GM12878 (cell line): Measurements from ENCODE around the gene RPS6KA2. TPM values are rescaled to one million over a fixed set of nuclear protein-coding genes. Genes with fewer than 3 reads are reported as not detected.

Source experiments
- ATAC-seq: fragments of 200-7000 bp; cut with Tn5 transposase; 3 replicates; pipeline ENCODE4 v1.9.1; 2020; ENCODE audit warnings: mild to moderate bottlenecking, moderate library complexity
- BruUV-seq: library from RNA; stranded (reverse); fragments of 400-500 nt; replicated peaks from 2 replicates; lab custom pipeline; 2021; lab: Mats Ljungman, UMichigan
- CTCF ChIA-PET: fragments of 300-600 bp; sonication (Branson Sonifier 250); formaldehyde crosslinking; extraction: SDS; loops from one replicate; lab custom pipeline; 2021; ENCODE audit warnings: inconsistent platforms; lab: Yijun Ruan, JAX
- POLR2A ChIA-PET: fragments of 350-600 bp; formaldehyde crosslinking; extraction: SDS; loops from one replicate; lab custom pipeline; 2021; ENCODE audit warnings: inconsistent platforms; lab: Charles Lee
- RAD21 ChIA-PET: fragments of 300-600 bp; sonication (Branson Sonifier 250); formaldehyde crosslinking; loops from one replicate; lab custom pipeline; 2023; ENCODE audit warnings: antibody characterized with exemption; ENCODE audit not compliant: unreplicated experiment; lab: Charles Lee
- SMC1A ChIA-PET: fragments of 300-600 bp; sonication (Branson Sonifier 250); formaldehyde crosslinking; loops from one replicate; lab custom pipeline; 2023; ENCODE audit not compliant: unreplicated experiment, uncharacterized antibody; lab: Charles Lee
- DNase-seq: peaks from one replicate; pipeline ENCODE4 v3.0.0-alpha.2; 2011; ENCODE audit warnings: low read depth, low spot score
- FAIRE-seq: peaks from 3 replicates; lab custom pipeline; 2011; peaks lifted over from hg19 to GRCh38; lab: Jason Lieb, UNC
- H2AFZ ChIP-seq: 2 replicates; pipeline ENCODE4 v1.6.0; 2011; ENCODE audit warnings: low read depth, low read length, control low read depth; ENCODE audit not compliant: control insufficient read depth
- H3K27ac ChIP-seq: 2 replicates; pipeline ENCODE4 v1.5.1; 2011; ENCODE audit warnings: control low read depth; ENCODE audit not compliant: control insufficient read depth, insufficient read depth
- H3K27me3 ChIP-seq, 2 experiments: replicated peaks in 1 of 2; 2 replicates each; pipeline versions ENCODE4 v1.6.0 to v1.6.1; 2011; ENCODE audit warnings: low read length in 1 of 2; ENCODE audit not compliant: control insufficient read depth in 2 of 2, insufficient read depth in 2 of 2
- H3K36me3 ChIP-seq, 2 experiments: 2 replicates each; pipeline ENCODE4 v1.5.1; 2011; ENCODE audit warnings: low read length in 1 of 2; ENCODE audit not compliant: control insufficient read depth in 2 of 2, insufficient read depth in 2 of 2
- H3K4me1 ChIP-seq: 2 replicates; pipeline ENCODE4 v1.6.1; 2011; ENCODE audit warnings: mild to moderate bottlenecking, low read length, moderate library complexity, mixed read lengths; ENCODE audit not compliant: control insufficient read depth, insufficient read depth
- H3K4me2 ChIP-seq: 2 replicates; pipeline ENCODE4 v1.6.0; 2011; ENCODE audit warnings: control low read depth; ENCODE audit not compliant: control insufficient read depth, insufficient read depth
- H3K4me3 ChIP-seq: fragments of 200-600 bp; sonication (generic); 2 replicates; pipeline ENCODE4 v1.5.1; 2016
- H3K79me2 ChIP-seq: 2 replicates; pipeline ENCODE4 v1.6.0; 2011; ENCODE audit warnings: low read length; ENCODE audit not compliant: control insufficient read depth, insufficient read depth
- H3K9ac ChIP-seq: 2 replicates; pipeline ENCODE4 v1.8.0; 2011; ENCODE audit warnings: low read length, control low read depth, mixed read lengths; ENCODE audit not compliant: control insufficient read depth, insufficient read depth
- H3K9me3 ChIP-seq: replicated peaks from 3 replicates; pipeline ENCODE4 v1.5.1; 2011; ENCODE audit warnings: mild to moderate bottlenecking, low read length; ENCODE audit not compliant: control insufficient read depth, insufficient read depth
- H4K20me1 ChIP-seq: 2 replicates; pipeline ENCODE4 v1.6.0; 2011; ENCODE audit not compliant: control insufficient read depth, insufficient read depth
- ASH2L ChIP-seq: fragments of 300-600, 200-600 bp; sonication (generic); IDR thresholded peaks from 2 replicates; pipeline ENCODE4 v1.6.1; 2017; ENCODE audit warnings: low read depth, mild to moderate bottlenecking, borderline replicate concordance
- BMI1 ChIP-seq: fragments of 450-650 bp; IDR thresholded peaks from 2 replicates; pipeline ENCODE4 v1.6.1; 2016; ENCODE audit warnings: mild to moderate bottlenecking, moderate library complexity, borderline replicate concordance
- CBX3 ChIP-seq: fragments of 200-600 bp; sonication (generic); IDR thresholded peaks from 2 replicates; pipeline ENCODE4 v1.6.1; 2016; ENCODE audit warnings: low read depth, borderline replicate concordance
- E4F1 ChIP-seq: fragments of 450-650 bp; IDR thresholded peaks from 2 replicates; pipeline ENCODE4 v1.6.1; 2018; ENCODE audit warnings: borderline replicate concordance, mild to moderate bottlenecking; ENCODE audit not compliant: partially characterized antibody
- EGR1 ChIP-seq, 2 experiments: IDR thresholded peaks; 1 replicate in 1 of 2; 2 replicates in 1 of 2; pipeline ENCODE4 v1.6.1; 2011 to 2012; ENCODE audit warnings: low read depth in 2 of 2, low read length in 2 of 2, borderline replicate concordance in 1 of 2, mild to moderate bottlenecking in 1 of 2, moderate library complexity in 1 of 2
- HSF1 ChIP-seq: fragments of 150-350 bp; IDR thresholded peaks from 2 replicates; pipeline ENCODE4 v1.6.1; 2014; ENCODE audit warnings: mild to moderate bottlenecking, low read depth, low read length
- IRF4 ChIP-seq: IDR thresholded peaks from 2 replicates; pipeline ENCODE4 v1.6.1; 2011; ENCODE audit warnings: low read depth, low read length
- LARP7 ChIP-seq: fragments of 450-650 bp; IDR thresholded peaks from 2 replicates; pipeline ENCODE4 v1.6.1; 2017; ENCODE audit warnings: mild to moderate bottlenecking
- RAD21 ChIP-seq: IDR thresholded peaks from 2 replicates; pipeline ENCODE4 v1.6.1; 2011; ENCODE audit warnings: mild to moderate bottlenecking, low read depth, low read length, moderate library complexity; ENCODE audit not compliant: insufficient read depth
- RB1 ChIP-seq: fragments of 450-650 bp; formaldehyde crosslinking; IDR thresholded peaks from 2 replicates; pipeline ENCODE4 v1.6.1; 2017; ENCODE audit warnings: mild to moderate bottlenecking, borderline replicate concordance
- SIX5 ChIP-seq: IDR thresholded peaks from 2 replicates; pipeline ENCODE4 v1.6.1; 2011; ENCODE audit warnings: mild to moderate bottlenecking, low read depth, low read length, moderate library complexity; ENCODE audit not compliant: severe bottlenecking
- SPI1 ChIP-seq: IDR thresholded peaks from 2 replicates; pipeline ENCODE4 v1.6.1; 2011; ENCODE audit warnings: low read depth, mild to moderate bottlenecking, low read length, moderate library complexity, borderline replicate concordance; ENCODE audit not compliant: insufficient read depth
- ZBTB40 ChIP-seq: fragments of 450-650 bp; IDR thresholded peaks from 2 replicates; pipeline ENCODE4 v1.6.1; 2016; ENCODE audit warnings: mild to moderate bottlenecking, moderate library complexity, borderline replicate concordance
- ZNF622 ChIP-seq: fragments of 450-650 bp; IDR thresholded peaks from 2 replicates; pipeline ENCODE4 v1.6.1; 2017; ENCODE audit warnings: mild to moderate bottlenecking, inconsistent platforms
- WGBS: methylation state at CpG from one replicate; pipeline ENCODE4 v1.1.6; 2016; ENCODE audit warnings: low lambda C conversion rate; ENCODE audit not compliant: insufficient replicate concordance, insufficient coverage; ENCODE audit errors: missing lambda C conversion rate; 5-methylcytosine and 5-hydroxymethylcytosine counted together
- in situ Hi-C: fragments of 300-500 bp; cut with MboI; formaldehyde crosslinking; loops from 9 replicates; pipeline ENCODE4 v1.14.3; 2018; ENCODE audit warnings: mixed read lengths
- intact Hi-C: fragments of 100-400 bp; cut with micrococcal nuclease; formaldehyde crosslinking; loops from one replicate; pipeline ENCODE4 v1.14.2; 2022; ENCODE audit not compliant: unreplicated experiment
- polyA plus RNA-seq, 11 experiments: library from polyadenylated mRNA; depleted of rRNA in 4 of 11; unstranded in 6 of 11; stranded (reverse) in 5 of 11; fragments of >200 nt; fragmentation: Nextera tagmentation in 4 of 11; fragmentation: Illumina TruSeq in 1 of 11; extraction: Ambion mirVana in 4 of 11; extraction: Trizol in 1 of 11; gene quantifications; 1 replicate in 1 of 11; 2 replicates in 10 of 11; pipeline versions ENCODE4 v1.2.1 to v1.2.3, GENCODE V29; 2011 to 2016; ENCODE audit warnings: inconsistent platforms in 2 of 11, missing spikeins in 2 of 11, low read depth in 1 of 11
- total RNA-seq, 4 experiments: library from RNA; depleted of rRNA in 3 of 4; stranded (reverse); fragments of >200 nt in 3 of 4; fragmentation: Illumina TruSeq in 1 of 4; extraction: Trizol in 1 of 4; gene quantifications; 2 replicates each; pipeline versions ENCODE4 v1.2.1 to v1.2.3, GENCODE V29; 2013 to 2021

Gene RPS6KA2
- total and polyA plus RNA-seq, 10 of the 15 experiments (the other 5 are each of a cell fraction or from before 2014, with no cell fraction given), result 0.02 to 1.0 (median 0.22) TPM; not detected in 1

GRCh38 chr6:166472636-166473035 lies 154.4 kb downstream of the RPS6KA2 start (continued):
- TF ChIP-seq HSF1 (no peak), SPI1 (no peak)
- TF ChIP-seq, all 136 proteins: peak for 0

- CTCF ChIA-PET, result no interaction called here
- no peak for FAIRE-seq
- RAD21 ChIA-PET, result no interaction called here
- TF ChIP-seq SIX5 (no peak), CBX3 (no peak), E4F1 (no peak), ZBTB40 (no peak), RAD21 (no peak), EGR1 (IDR thresholded peaks at IDR 0.05; ENCODE audit: borderline replicate concordance in 1 of 2, low read depth in 2 of 2, low read length in 2 of 2) (no peak), RB1 (no peak), LARP7 (no peak), IRF4 (no peak), BMI1 (no peak), ASH2L (no peak), ZNF622 (no peak)
Measured at GRCh38 chr6:166471797-166472260, 155.2 kb downstream of the RPS6KA2 start.

More at GRCh38 chr6:166471797-166472260, 155.2 kb downstream of the RPS6KA2 start:
- no peak overlapping the region for H3K4me3 ChIP-seq
- no peak for DNase-seq
- in situ Hi-C loops (no loop called here), intact Hi-C loops (no loop called here)
- H3K4me1 ChIP-seq, result no peaks in the 10 kb centered on the region
- no peak overlapping the region for H3K4me2 ChIP-seq
- no peaks in the 10 kb centered on the region for H3K79me2 ChIP-seq
- ChIA-PET POLR2A (no interaction called here), SMC1A (no interaction called here)
- no peaks in the 10 kb centered on the region; a peak in 1 of 4 replicates for H3K27me3 ChIP-seq
- WGBS, result 46% methylated on average over 10 of the region's 10 CpGs
- no peaks in the 10 kb centered on the region for H3K9me3 ChIP-seq
- ATAC-seq, result no peak
- no TSS peak for BruUV-seq
- H4K20me1 ChIP-seq, result no peaks in the 10 kb centered on the region
- H2AFZ ChIP-seq, result no peak overlapping the region
- no peak overlapping the region for H3K27ac ChIP-seq
- no peaks in the 10 kb centered on the region for H3K36me3 ChIP-seq
- H3K9ac ChIP-seq, result no peak overlapping the region
